ENCODE measurements around the gene UNC5C.

GRCh38 chr4:95238554-95238953 is 310.2 kb downstream of the UNC5C start:
- TF ChIP-seq POLR2AphosphoS5 (IDR thresholded peaks at IDR 0.05; ENCODE audit: insufficient read depth in 1 of 2, low read depth in 1 of 2) (no peak), POLR2A (IDR thresholded peaks at IDR 0.05) (no peak)

Measured in vagina (tissue), 2 donors.